MM.1S (cell line): ENCODE measurements around the gene DXO.

Experiments
- DNase-seq: peaks from one replicate; pipeline ENCODE4 v3.0.0-alpha.2; 2015
- H2AFZ ChIP-seq: fragments of 300-600 bp; sonication (generic); 2 replicates; pipeline ENCODE4 v1.6.0; 2016; ENCODE audit warnings: antibody characterized with exemption, low read length
- H3F3A ChIP-seq: fragments of 300-600 bp; sonication (generic); 2 replicates; pipeline ENCODE4 v1.6.1; 2016; ENCODE audit warnings: mild to moderate bottlenecking, antibody characterized with exemption, low read length, moderate library complexity, mixed read lengths; ENCODE audit not compliant: insufficient read depth
- H3K27ac ChIP-seq: fragments of 300-600 bp; sonication (generic); 2 replicates; pipeline ENCODE4 v1.5.1; 2016; ENCODE audit warnings: mild to moderate bottlenecking, low read length
- H3K27me3 ChIP-seq: fragments of 300-600 bp; sonication (generic); replicated peaks from 2 replicates; pipeline ENCODE4 v1.6.0; 2016; ENCODE audit warnings: low read length; ENCODE audit not compliant: insufficient read depth
- H3K36me3 ChIP-seq: fragments of 300-600 bp; sonication (generic); replicated peaks from 2 replicates; pipeline ENCODE4 v1.6.1; 2016; ENCODE audit warnings: mild to moderate bottlenecking, low read length, mixed read lengths; ENCODE audit not compliant: insufficient read depth
- H3K4me1 ChIP-seq: fragments of 300-600 bp; sonication (generic); 2 replicates; pipeline ENCODE4 v1.6.1; 2016; ENCODE audit warnings: low read length, mixed read lengths
- H3K4me2 ChIP-seq: fragments of 300-600 bp; sonication (generic); 2 replicates; pipeline ENCODE4 v1.6.0; 2016; ENCODE audit warnings: low read depth, low read length
- H3K4me3 ChIP-seq: fragments of 300-600 bp; sonication (generic); 2 replicates; pipeline ENCODE4 v1.5.1; 2016; ENCODE audit warnings: low read length, mixed read lengths
- H3K79me2 ChIP-seq: fragments of 300-600 bp; sonication (generic); 2 replicates; pipeline ENCODE4 v1.6.1; 2016; ENCODE audit warnings: mixed run types, low read length, mixed read lengths
- H3K9ac ChIP-seq: fragments of 300-600 bp; sonication (generic); 2 replicates; pipeline ENCODE4 v1.6.1; 2016; ENCODE audit warnings: low read length, mixed read lengths
- H3K9me2 ChIP-seq: fragments of 300-600 bp; sonication (generic); replicated peaks from 2 replicates; pipeline ENCODE4 v1.6.1; 2016; ENCODE audit warnings: mild to moderate bottlenecking, low read length, mixed read lengths; ENCODE audit not compliant: insufficient read depth
- H3K9me3 ChIP-seq: fragments of 300-600 bp; sonication (generic); replicated peaks from 2 replicates; pipeline ENCODE4 v1.6.1; 2016; ENCODE audit warnings: mild to moderate bottlenecking, low read length, mixed read lengths; ENCODE audit not compliant: insufficient read depth
- H4K20me1 ChIP-seq: fragments of 300-600 bp; sonication (generic); 2 replicates; pipeline ENCODE4 v1.6.1; 2016; ENCODE audit warnings: mild to moderate bottlenecking, low read length, moderate library complexity, mixed read lengths; ENCODE audit not compliant: insufficient read depth
- CTCF ChIP-seq: fragments of 300-600 bp; sonication (generic); IDR thresholded peaks from 2 replicates; pipeline ENCODE4 v1.5.1; 2016; ENCODE audit warnings: antibody characterized with exemption, low read length, mixed read lengths
- EZH2 ChIP-seq: fragments of 300-600 bp; sonication (generic); optimal IDR thresholded peaks from 2 replicates; pipeline ENCODE3; 2017; ENCODE audit warnings: low read depth, mild to moderate bottlenecking, antibody characterized with exemption, low read length, mixed read lengths
- EZH2phosphoT487 ChIP-seq: fragments of 300-600 bp; sonication (generic); IDR thresholded peaks from 2 replicates; pipeline ENCODE4 v1.6.1; 2018; ENCODE audit warnings: antibody characterized with exemption, low read length

DXO gene

GRCh38 chr6:31947070-31947675 lies 24.8 kb downstream of the DXO start:
- peaks cover 3% of the 10 kb centered on the region; the same call in 1 of the 2 replicates for H3K4me1 ChIP-seq
- no peak overlapping the region for H3K4me3 ChIP-seq
- no peak overlapping the region for H2AFZ ChIP-seq
- peaks cover 35% of the 10 kb centered on the region for H3K27me3 ChIP-seq
- H3K9me2 ChIP-seq, result no peaks in the 10 kb centered on the region
- H3K27ac ChIP-seq, result no peak overlapping the region
- H3K36me3 ChIP-seq, result no peaks in the 10 kb centered on the region
- H3K9ac ChIP-seq, result no peak overlapping the region
- DNase-seq, result no peak
- H3K9me3 ChIP-seq, result no peaks in the 10 kb centered on the region
- H3F3A ChIP-seq, result no peaks in the 10 kb centered on the region
- H3K4me2 ChIP-seq, result no peak overlapping the region
- TF ChIP-seq CTCF (no peak), EZH2 (no peak), EZH2phosphoT487 (no peak)
- H3K79me2 ChIP-seq, result no peaks in the 10 kb centered on the region
- no peaks in the 10 kb centered on the region for H4K20me1 ChIP-seq

- Histone ChIP-seq H3F3A (no peaks in the 10 kb centered on the region), H3K27me3 (peaks cover 35% of the 10 kb centered on the region), H2AFZ (no peak overlapping the region), H3K4me3 (no peak overlapping the region), H3K9me2 (no peaks in the 10 kb centered on the region), H4K20me1 (no peaks in the 10 kb centered on the region), H3K9me3 (no peaks in the 10 kb centered on the region), H3K9ac (no peak overlapping the region), H3K4me2 (no peak overlapping the region), H3K27ac (no peak overlapping the region), H3K36me3 (no peaks in the 10 kb centered on the region), H3K4me1 (peaks cover 4% of the 10 kb centered on the region; the same call in 1 of the 2 replicates), H3K79me2 (no peaks in the 10 kb centered on the region)
- DNase-seq, result no peak
- no peak for TF ChIP-seq EZH2
- TF ChIP-seq EZH2phosphoT487, result no peak
- no peak for TF ChIP-seq CTCF
Measured at GRCh38 chr6:31946370-31946885, 25.5 kb downstream of the DXO start.

GRCh38 chr6:31945507-31946369 lies 26.2 kb downstream of the DXO start, which contains the start of gene CFB:
Gene CFB, plus strand, starts transcription at chr6:31946095. Its CDS starts 127 bp downstream, at chr6:31946222.
- Histone ChIP-seq H3K9me3 (no peaks in the 10 kb centered on the region), H3K27me3 (peaks cover 35% of the 10 kb centered on the region), H3K4me1 (peaks cover 4% of the 10 kb centered on the region; the same call in 1 of the 2 replicates), H3K4me3 (no peak within 1 kb of the TSS), H3K79me2 (no peaks in the 10 kb centered on the region), H4K20me1 (no peaks in the 10 kb centered on the region), H3K9ac (no peak within 1 kb of the TSS), H3K9me2 (no peaks in the 10 kb centered on the region), H3K4me2 (no peak within 1 kb of the TSS), H3K27ac (no peak within 1 kb of the TSS), H3K36me3 (no peaks in the 10 kb centered on the region), H3F3A (no peaks in the 10 kb centered on the region), H2AFZ (no peak within 1 kb of the TSS)
- no peak for DNase-seq
- TF ChIP-seq EZH2 (no peak), CTCF (no peak), EZH2phosphoT487 (no peak)
